Left cardiac atrium (tissue), 4 donors: ENCODE data around the gene FAM114A1. TPM values are rescaled to one million over a fixed set of nuclear protein-coding genes. Genes with fewer than 3 reads are reported as not detected.
A peak's percentile ranks its signal among the peaks of the same experiment; 100 is the strongest.
"Not testable (repeated sequence)": the region's sequence is repeated elsewhere in the genome, so short reads cannot be mapped to it uniquely, and the experiment has no call there.

Experiments used
- ATAC-seq, 2 donors: fragments of 200-7000 bp; cut with Tn5 transposase; one replicate each; pipeline ENCODE4 v1.9.1; 2020; ENCODE audit warnings: mild to moderate bottlenecking in 2 of 2, moderate library complexity in 2 of 2
- DNase-seq: peaks from one replicate; pipeline ENCODE4 v3.0.0-alpha.2; 2020
- intact Hi-C, 2 donors: fragments of 100-400 bp; cut with DNase I; formaldehyde crosslinking; loops; one replicate each; pipeline versions ENCODE4 v1.14.1 to v1.15.1; 2022 to 2023
- microRNA-seq, 2 donors: library from miRNA; unstranded; fragments of <30 nt; microRNA quantifications; one replicate each; pipeline ENCODE4 v1.2.0, GENCODE V29; 2020
- total RNA-seq, 2 donors: library from RNA; stranded (reverse); fragmentation: NEBNext Ultra II Directional; extraction: Animal tissue kit (Norgen Biotek cat#: 25700); gene quantifications; one replicate each; pipeline ENCODE4 v1.2.1, GENCODE V29; 2021
- donor health status: DM: no; HTN: yes; CAD: no.
- donor health status: DM: no; HTN: yes; CAD: no; lungs with severe emphysema.
- donor health status: DM: yes; HTN: yes; CAD: no.
- donor health status: Dilated cardiomyopathy.

The FAM114A1 gene
- total RNA-seq, 2 donors from 2014 or later = 38.3 to 49.2 TPM

GRCh38 chr4:38982361-38983095, 114.9 kb downstream of the FAM114A1 start:
- DNase-seq = no peak
- intact Hi-C loops = no loop called here
- peak in 1 of 2 donors; percentile 31 for ATAC-seq

DNA sequence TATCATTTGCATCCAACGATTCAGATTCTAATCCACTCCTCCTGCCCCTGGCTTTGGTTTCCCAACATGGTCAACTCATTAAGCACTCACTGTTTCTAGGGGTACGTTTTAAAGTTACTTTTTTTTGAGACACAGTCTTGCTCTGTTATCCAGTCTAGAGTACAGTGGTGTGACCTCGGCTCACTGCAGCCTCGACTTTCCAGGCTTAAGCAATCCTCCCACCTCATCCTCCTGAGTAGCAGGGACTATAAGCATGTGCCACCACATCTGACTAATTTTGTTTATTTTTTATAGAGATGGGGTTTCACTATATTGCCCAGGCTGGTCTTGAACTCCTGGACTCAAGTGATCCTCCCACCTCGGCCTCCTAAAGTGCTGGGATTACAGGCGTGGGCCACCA, 115.7 kb downstream of the FAM114A1 start:
- DNase-seq = no peak
- ATAC-seq = no peak
- intact Hi-C loops = no loop called here

DNA sequence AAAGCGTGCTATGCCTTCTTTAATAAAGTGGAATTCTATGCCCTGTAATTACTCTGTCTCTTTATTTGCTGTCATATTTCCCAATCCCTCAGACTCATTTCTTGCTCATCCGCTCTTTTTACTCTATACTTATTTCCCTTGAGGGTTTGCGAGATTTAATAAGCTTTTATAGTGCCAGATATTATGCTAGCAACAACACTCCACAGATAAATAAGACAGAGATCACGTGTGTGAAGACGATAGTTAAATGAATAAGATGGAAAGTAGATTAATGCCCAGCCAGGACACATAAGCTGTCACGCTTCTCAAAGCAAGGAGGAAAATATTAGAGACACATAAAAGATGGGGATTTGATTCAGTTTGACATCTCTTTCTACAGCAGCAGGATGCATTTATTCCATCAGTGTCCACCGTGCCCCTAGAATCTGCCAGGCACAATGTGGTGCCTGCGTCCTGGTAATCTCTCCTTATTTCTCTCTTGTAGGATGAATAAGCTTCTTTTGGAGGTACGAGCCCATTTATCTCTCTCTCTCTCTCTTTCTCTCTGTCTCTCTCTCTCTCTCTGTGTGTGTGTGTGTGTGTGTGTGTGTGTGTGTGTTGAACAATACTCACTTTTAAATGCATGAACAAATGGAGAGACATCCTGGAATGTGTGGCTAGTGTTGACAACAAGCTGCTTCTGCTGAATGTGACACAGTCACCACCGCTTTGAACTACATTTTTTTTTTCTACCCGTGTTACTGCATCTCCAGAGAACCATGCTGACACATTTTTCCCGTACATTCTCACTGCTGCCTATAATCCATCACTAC, 116.4 kb downstream of the FAM114A1 start:
- DNase-seq = no peak
- intact Hi-C loops = no loop called here

DNA sequence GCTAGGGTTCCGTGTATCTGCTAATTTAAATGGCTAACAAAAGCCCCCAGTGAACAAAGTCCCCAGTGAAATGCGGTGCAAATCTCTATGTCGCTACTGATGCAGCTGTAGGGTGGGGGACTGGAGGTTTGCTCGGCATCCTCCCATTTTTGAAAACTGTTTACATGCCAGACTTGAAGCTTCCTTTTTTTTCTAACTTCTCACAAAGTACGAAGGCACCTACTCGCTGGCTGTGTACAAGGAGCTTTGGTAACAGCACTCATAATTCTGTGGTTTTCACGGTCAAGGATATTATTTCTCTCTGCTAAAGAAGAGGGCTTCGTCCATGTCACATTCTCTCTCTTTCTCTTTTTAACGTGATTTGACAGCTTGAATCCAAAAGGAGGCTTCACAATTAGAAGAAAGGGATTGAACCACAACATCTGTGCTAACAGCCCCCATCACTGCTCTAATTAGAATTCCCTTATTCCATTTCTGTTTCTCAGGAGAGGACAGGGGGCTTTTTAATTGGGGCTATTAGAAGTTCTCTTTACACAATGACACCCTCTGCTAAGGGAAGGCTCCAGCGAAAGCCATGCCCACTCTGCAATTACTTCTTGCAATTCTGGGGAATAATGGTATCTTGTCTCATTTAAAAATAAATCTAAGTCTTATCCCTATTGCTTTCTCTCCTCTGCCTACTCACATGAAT, 117.9 kb downstream of the FAM114A1 start:
- DNase-seq = no peak
- intact Hi-C loops = no loop called here
- ATAC-seq = no peak

More for the DNA sequence above, 116.4 kb downstream of the FAM114A1 start:
- ATAC-seq = no peak

GRCh38 chr4:38987491-38987890, 119.9 kb downstream of the FAM114A1 start:
- DNase-seq = no peak
- intact Hi-C loops = no loop called here
- no peak for ATAC-seq

GRCh38 chr4:38988353-38988752, 120.7 kb downstream of the FAM114A1 start:
- intact Hi-C loops, ATAC-seq, DNase-seq: not testable (repeated sequence)

- ATAC-seq (no peak), DNase-seq (no peak)
- intact Hi-C loops = no loop called here
Observed at GRCh38 chr4:38989487-38989886, 121.9 kb downstream of the FAM114A1 start.

DNA sequence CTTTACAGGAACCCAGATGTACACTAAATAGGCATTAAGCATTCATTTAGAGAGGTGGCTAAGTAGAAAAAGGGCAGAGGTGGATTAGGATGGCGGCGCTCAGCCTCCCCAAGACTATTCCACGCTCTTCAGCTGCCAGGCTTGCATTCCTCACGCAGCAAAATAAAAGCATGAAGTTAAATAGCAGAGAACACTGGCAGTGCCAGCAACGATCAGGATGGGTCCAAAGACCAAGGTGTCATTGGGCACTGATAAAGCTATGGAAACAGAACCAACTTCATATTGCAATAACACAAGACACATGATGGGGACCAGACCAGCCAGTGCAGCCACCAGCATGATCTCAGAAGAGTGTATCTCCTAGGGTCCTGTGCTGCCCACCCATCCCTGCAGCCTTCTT, 122.6 kb downstream of the FAM114A1 start:
- ATAC-seq (no peak), DNase-seq (no peak)
- intact Hi-C loops = no loop called here

DNA sequence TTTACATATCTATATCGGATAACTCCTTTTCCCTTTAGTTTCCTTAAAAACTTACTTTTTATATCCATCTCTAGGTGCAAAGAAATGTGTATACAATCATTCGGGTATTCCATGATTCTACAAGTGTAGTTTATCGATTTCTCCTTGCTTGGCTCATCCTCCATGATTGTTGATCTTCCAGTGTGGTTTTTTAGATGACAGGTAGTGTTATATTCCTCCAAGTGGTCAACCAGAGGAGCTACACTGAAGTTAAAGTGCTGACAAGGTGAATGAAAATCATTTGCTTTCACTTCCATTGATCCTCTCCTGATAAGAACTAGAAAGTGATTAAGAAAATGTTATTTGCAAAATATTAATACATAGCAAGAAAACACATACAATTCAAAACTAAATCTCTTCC, 126.1 kb downstream of the FAM114A1 start:
- no peak for ATAC-seq
- no peak for DNase-seq
- intact Hi-C loops = no loop called here

DNA sequence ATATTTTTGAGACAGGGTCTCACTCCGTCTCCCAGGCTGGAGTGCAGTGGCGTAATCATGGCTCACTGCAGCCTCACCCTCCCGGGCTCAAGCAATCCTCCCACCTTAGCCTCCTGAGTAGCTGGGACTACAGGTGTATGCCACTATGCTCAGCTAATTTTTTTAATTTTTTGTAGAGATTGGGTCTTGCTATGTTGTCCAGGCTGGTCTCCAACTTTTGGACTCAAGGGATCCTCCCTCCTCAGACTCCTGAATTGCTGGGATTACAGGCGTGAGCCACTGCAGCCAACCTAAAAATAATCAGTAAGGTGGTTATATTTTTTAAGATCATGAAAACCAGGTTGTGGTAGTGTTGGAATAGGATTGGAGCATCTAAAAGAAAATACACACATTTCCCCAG, 126.5 kb downstream of the FAM114A1 start:
- no peak for DNase-seq
- intact Hi-C loops = no loop called here
- no peak for ATAC-seq

Small RNAs within 50 kb of the gene (microRNA-seq; reads per million reads assigned to microRNA genes)
- gene MIR574 = 449 to 698 reads per million in 2 donors

Other genes starting within 250 kb of the FAM114A1 start
- gene KLF3, start 203.6 kb upstream of the FAM114A1 start, total RNA-seq = 10 to 100 TPM; 20.6 to 29.5 TPM
- gene TLR10, start 84.8 kb upstream of the FAM114A1 start, total RNA-seq = under 1 TPM in 1 of 2 donors, not detected in 1; 0.18 TPM
- gene TLR1, start 63.0 kb upstream of the FAM114A1 start, total RNA-seq = 1 to 10 TPM; 6.9 to 8.2 TPM
- gene TLR6, start 11.0 kb upstream of the FAM114A1 start, total RNA-seq = 1 to 10 TPM; 2.7 to 3.2 TPM
- under 1 TPM in 1 of 2 donors, not detected in 1; 0.47 TPM for gene TMEM156, start 164.6 kb downstream of the FAM114A1 start, total RNA-seq
- 10 to 100 TPM; 18.4 to 19.4 TPM for gene KLHL5, start 194.4 kb downstream of the FAM114A1 start, total RNA-seq